DOHH2 (cell line): ENCODE measurements around the gene NEDD4L.

Source experiments
- CTCF ChIP-seq: fragments of 200-600 bp; sonication (generic); IDR thresholded peaks from one replicate; pipeline ENCODE4 v1.5.1; 2014; ENCODE audit warnings: antibody characterized with exemption, mild to moderate bottlenecking, low read depth, low read length; ENCODE audit not compliant: poor library complexity, severe bottlenecking
- EZH2phosphoT487 ChIP-seq: fragments of 200-600 bp; sonication (generic); IDR thresholded peaks from 2 replicates; pipeline ENCODE4 v1.6.1; 2017; ENCODE audit warnings: borderline replicate concordance, mild to moderate bottlenecking, antibody characterized with exemption, low read length, moderate library complexity, mixed read lengths

- TF ChIP-seq CTCF (no peak), EZH2phosphoT487 (no peak)
These were observed 20.5 kb downstream of the NEDD4L start for GRCh38 chr18:58064406-58064998.
